ENCODE measurements around the gene PROC. TPM values are rescaled to one million over a fixed set of nuclear protein-coding genes. Genes with fewer than 3 reads are reported as not detected.

The PROC gene
- total RNA-seq, 1 donor from 2014 or later, result not detected

- DNase-seq (ENCODE audit: low read depth), result no peak
Measured at GRCh38 chr2:127454595-127455565, 36.7 kb downstream of the PROC start.

GRCh38 chr2:127455566-127456493, 37.6 kb downstream of the PROC start:
- DNase-seq (ENCODE audit: low read depth), result peak; percentile 57

GRCh38 chr2:127456960-127457359, 38.7 kb downstream of the PROC start:
- no peak for DNase-seq (ENCODE audit: low read depth)

- no peak for DNase-seq (ENCODE audit: low read depth)
Measured at GRCh38 chr2:127462461-127462860, 44.2 kb downstream of the PROC start.

- DNase-seq (ENCODE audit: low read depth), result peak; percentile 30
Measured at GRCh38 chr2:127463155-127463991, 45.1 kb downstream of the PROC start.

GRCh38 chr2:127464470-127465257, 46.4 kb downstream of the PROC start:
- DNase-seq (ENCODE audit: low read depth), result no peak

DNA sequence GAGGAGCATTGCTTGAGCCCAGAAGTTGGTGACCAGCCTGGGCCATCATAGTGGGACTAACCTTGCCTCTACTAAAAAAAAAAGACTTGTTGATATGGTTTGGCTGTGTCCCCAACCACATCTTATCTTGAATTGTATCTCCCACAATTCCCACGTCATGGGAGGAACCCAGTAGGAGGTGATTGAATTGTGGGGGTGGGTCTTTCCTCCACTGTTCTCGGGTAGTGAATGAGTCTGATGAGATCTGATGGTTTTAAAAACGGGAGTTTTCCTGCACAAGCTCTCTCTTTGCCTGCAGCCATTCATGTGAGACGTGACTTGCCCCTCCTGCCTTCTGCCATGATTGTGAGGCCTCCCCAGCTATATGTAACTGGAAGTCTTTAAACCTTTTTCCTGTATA, 47.0 kb downstream of the PROC start:
- no peak for DNase-seq (ENCODE audit: low read depth)

DNA sequence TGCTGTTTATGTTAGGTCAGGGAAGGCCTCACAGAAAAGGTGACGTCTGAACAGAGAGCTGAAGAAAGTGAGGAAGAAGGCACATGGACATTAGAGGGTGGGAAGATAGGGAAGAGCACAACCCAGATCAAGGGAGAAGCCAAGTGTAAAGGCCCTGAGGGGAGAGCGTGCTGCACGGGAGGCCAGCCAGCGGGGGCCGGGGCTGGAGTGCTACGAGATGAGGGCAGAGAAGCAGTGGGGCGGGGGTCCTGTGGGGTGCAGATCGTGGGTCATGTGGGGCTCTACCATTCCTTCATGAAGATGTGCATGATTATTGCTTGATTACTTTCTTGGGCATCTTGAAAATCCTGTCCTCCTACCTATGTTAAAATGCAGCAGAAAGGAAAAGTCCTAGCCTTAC, 50.8 kb downstream of the PROC start:
- no peak for DNase-seq (ENCODE audit: low read depth)

DNA sequence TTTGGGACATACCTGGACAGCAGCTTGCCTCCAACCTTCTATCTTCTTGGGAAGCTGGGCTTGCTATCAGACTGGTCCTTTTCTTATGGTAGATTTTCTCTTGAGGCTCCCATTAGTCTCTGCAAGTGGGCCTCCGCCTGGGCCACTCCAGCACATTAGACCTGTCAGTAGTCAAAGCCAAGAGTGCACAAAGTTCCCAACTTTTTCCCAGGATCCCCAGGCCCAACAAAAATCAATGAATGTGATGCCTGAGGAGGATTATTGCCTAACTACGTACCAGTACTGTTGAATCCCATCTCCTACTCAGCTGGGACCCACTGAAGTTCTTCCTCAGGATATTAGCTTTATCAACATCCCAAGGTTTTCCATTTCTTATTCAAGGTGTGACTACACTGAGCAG, 51.7 kb downstream of the PROC start:
- no peak for DNase-seq (ENCODE audit: low read depth)

DNA sequence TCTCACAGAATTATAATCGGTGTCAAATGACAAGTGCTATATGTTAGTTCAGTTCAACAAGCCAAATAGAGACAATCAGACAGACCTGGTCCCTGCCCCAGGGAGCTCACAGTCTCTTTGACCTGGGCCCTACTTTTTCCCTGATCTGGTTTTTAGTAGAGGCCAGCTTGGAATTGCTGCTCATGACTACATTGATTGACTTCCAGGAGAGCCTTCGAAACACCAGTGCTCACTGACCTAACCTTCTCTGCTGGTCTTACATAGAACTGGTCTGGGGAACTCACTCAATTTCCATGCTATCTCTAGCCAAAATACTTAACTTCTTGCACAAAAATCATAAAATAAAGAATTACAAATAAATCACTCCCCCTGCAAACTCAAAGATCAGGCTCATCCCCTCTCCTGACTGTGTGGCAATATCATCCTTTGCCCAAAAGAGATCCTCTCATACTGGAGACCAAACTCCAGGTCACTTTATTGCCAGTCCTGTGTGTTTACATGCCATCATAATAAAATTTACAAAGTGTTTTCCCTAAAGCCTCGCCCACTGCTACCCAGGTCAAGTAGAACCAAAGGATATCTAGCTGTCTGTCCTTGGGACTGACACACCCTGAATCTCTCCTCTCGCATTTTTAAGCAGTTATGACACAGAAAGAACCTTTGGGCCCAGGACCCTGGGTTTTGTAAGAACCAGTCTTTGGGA, 53.2 kb downstream of the PROC start:
- DNase-seq (ENCODE audit: low read depth), result no peak

DNA sequence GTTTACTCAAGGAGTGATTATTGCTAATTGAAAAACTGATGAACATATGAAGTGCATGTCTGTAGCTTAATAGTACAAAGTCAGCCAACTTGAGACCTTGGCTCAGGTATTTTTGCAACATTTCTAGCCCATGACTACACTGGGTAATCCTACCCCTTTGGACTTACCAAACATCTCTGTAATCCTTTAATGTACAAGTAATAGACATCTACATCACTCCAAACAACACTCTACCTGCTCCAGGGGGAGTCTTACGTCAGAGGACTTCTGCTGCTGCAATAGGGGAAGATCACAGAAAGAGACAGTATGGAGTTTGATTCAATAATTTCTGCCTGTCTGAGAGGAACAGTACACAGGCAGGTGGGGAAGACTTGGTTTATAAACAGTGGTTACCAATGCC, 54.0 kb downstream of the PROC start:
- DNase-seq (ENCODE audit: low read depth), result no peak

- no peak for DNase-seq (ENCODE audit: low read depth)
Measured at GRCh38 chr2:127475788-127476187, 57.6 kb downstream of the PROC start.

Small RNAs within 50 kb of the gene (microRNA-seq; reads per million reads assigned to microRNA genes)
- gene MIR4783, result not detected

Other genes with a start within 250 kb of the PROC start
- gene CYP27C1, start 198.1 kb upstream of the PROC start, total RNA-seq, result 0.45 and 0.62 TPM in 2 replicates
- gene ERCC3, start 124.3 kb upstream of the PROC start, total RNA-seq, result 34.7 and 34.9 TPM in 2 replicates
- gene MAP3K2, start 30.5 kb upstream of the PROC start, total RNA-seq, result 41.5 and 48.9 TPM in 2 replicates
- 56.3 and 71.7 TPM in 2 replicates for gene IWS1, start 108.1 kb downstream of the PROC start, total RNA-seq
- 0.16 TPM in 1 of 2 replicates, not detected in the other for gene MYO7B, start 117.3 kb downstream of the PROC start, total RNA-seq
- gene GPR17, start 227.7 kb downstream of the PROC start, total RNA-seq, result not detected in 2 replicates